H9 (cell line): ENCODE data around the gene CLEC1A. TPM values are rescaled to one million over a fixed set of nuclear protein-coding genes. Genes with fewer than 3 reads are reported as not detected.

Experiments used
- DNase-seq: peaks from one replicate; pipeline ENCODE4 v3.0.0-alpha.2; 2017
- H2AFZ ChIP-seq: one replicate; pipeline ENCODE4 v1.6.1; 2013; ENCODE audit warnings: mild to moderate bottlenecking, low read length, control low read depth, moderate library complexity
- H2AK5ac ChIP-seq: 2 replicates; pipeline ENCODE4 v1.6.1; 2013; ENCODE audit warnings: low read length, control low read depth, mixed read lengths; ENCODE audit not compliant: insufficient read length
- H2BK120ac ChIP-seq: one replicate; pipeline ENCODE4 v1.6.1; 2013; ENCODE audit warnings: low read depth, mild to moderate bottlenecking, low read length, control low read depth, inconsistent platforms; ENCODE audit not compliant: poor library complexity, severe bottlenecking
- H2BK12ac ChIP-seq: 2 replicates; pipeline ENCODE4 v1.6.1; 2013; ENCODE audit warnings: low read length, control low read depth, mixed read lengths, low read depth; ENCODE audit not compliant: insufficient read length
- H2BK15ac ChIP-seq: 2 replicates; pipeline ENCODE4 v1.6.1; 2013; ENCODE audit warnings: low read depth, low read length, control low read depth
- H2BK20ac ChIP-seq: one replicate; pipeline ENCODE4 v1.6.1; 2013; ENCODE audit warnings: low read depth, mild to moderate bottlenecking, low read length, control low read depth, inconsistent platforms; ENCODE audit not compliant: poor library complexity, severe bottlenecking
- H2BK5ac ChIP-seq: 2 replicates; pipeline ENCODE4 v1.6.1; 2013; ENCODE audit warnings: low read length, control low read depth, mixed read lengths; ENCODE audit not compliant: insufficient read length
- H3K14ac ChIP-seq: 2 replicates; pipeline ENCODE4 v1.6.1; 2013; ENCODE audit warnings: low read length, control low read depth; ENCODE audit not compliant: insufficient read depth
- H3K18ac ChIP-seq: 2 replicates; pipeline ENCODE4 v1.6.1; 2013; ENCODE audit warnings: low read depth, mild to moderate bottlenecking, mixed read lengths, low read length, control low read depth; ENCODE audit not compliant: insufficient read length
- H3K23ac ChIP-seq: 2 replicates; pipeline ENCODE4 v1.6.1; 2013; ENCODE audit warnings: low read length, control low read depth, mixed read lengths, low read depth; ENCODE audit not compliant: insufficient read length
- H3K23me2 ChIP-seq: 2 replicates; pipeline ENCODE4 v1.6.1; 2013; ENCODE audit warnings: low read depth, mild to moderate bottlenecking, mixed read lengths, low read length, control low read depth; ENCODE audit not compliant: insufficient read length, poor library complexity, severe bottlenecking
- H3K27ac ChIP-seq: 2 replicates; pipeline ENCODE4 v1.5.1; 2013; ENCODE audit warnings: low read length, control low read depth, mixed read lengths, low read depth; ENCODE audit not compliant: insufficient read length
- H3K27me3 ChIP-seq: 2 replicates; pipeline ENCODE4 v1.6.1; 2013; ENCODE audit warnings: low read length, control low read depth, inconsistent platforms; ENCODE audit not compliant: insufficient read depth
- H3K4ac ChIP-seq: 2 replicates; pipeline ENCODE4 v1.6.1; 2013; ENCODE audit warnings: low read depth, mild to moderate bottlenecking, control low read depth, inconsistent platforms, low read length, moderate library complexity
- H3K4me1 ChIP-seq: 2 replicates; pipeline ENCODE4 v1.6.1; 2013; ENCODE audit warnings: low read length, control low read depth, inconsistent platforms; ENCODE audit not compliant: insufficient read depth
- H3K4me2 ChIP-seq: 2 replicates; pipeline ENCODE4 v1.6.1; 2013; ENCODE audit warnings: low read length, control low read depth, mixed read lengths; ENCODE audit not compliant: insufficient read length, insufficient read depth
- H3K56ac ChIP-seq: 2 replicates; pipeline ENCODE4 v1.6.1; 2013; ENCODE audit warnings: low read depth, mild to moderate bottlenecking, mixed read lengths, low read length, control low read depth; ENCODE audit not compliant: insufficient read length
- H3K79me1 ChIP-seq: 2 replicates; pipeline ENCODE4 v1.6.1; 2013; ENCODE audit warnings: low read depth, mild to moderate bottlenecking, moderate library complexity, low read length, control low read depth, inconsistent platforms; ENCODE audit not compliant: insufficient read depth, poor library complexity, severe bottlenecking
- H3K79me2 ChIP-seq: 2 replicates; pipeline ENCODE4 v1.6.1; 2013; ENCODE audit warnings: low read length, control low read depth, inconsistent platforms; ENCODE audit not compliant: insufficient read depth
- H3K9ac ChIP-seq: 2 replicates; pipeline ENCODE4 v1.6.1; 2013; ENCODE audit warnings: low read length, control low read depth, mixed read lengths; ENCODE audit not compliant: insufficient read length; ENCODE audit errors: extremely low read depth
- H3K9me3 ChIP-seq: one replicate; pipeline ENCODE4 v1.6.1; 2013; ENCODE audit warnings: low read depth, low read length, inconsistent platforms; ENCODE audit not compliant: control insufficient read depth
- H3T11ph ChIP-seq: one replicate; pipeline ENCODE4 v1.6.1; 2013; ENCODE audit warnings: mild to moderate bottlenecking, low read length, control low read depth, inconsistent platforms
- H4K20me1 ChIP-seq: one replicate; pipeline ENCODE4 v1.6.1; 2013; ENCODE audit not compliant: control insufficient read depth, insufficient read length, insufficient read depth
- H4K5ac ChIP-seq: 2 replicates; pipeline ENCODE4 v1.6.1; 2013; ENCODE audit warnings: low read depth, mild to moderate bottlenecking, mixed read lengths, low read length, control low read depth; ENCODE audit not compliant: insufficient read length
- H4K8ac ChIP-seq: replicated peaks from 2 replicates; pipeline ENCODE4 v1.6.1; 2013; ENCODE audit warnings: low read length, control low read depth, mixed read lengths, low read depth; ENCODE audit not compliant: insufficient read length
- H4K91ac ChIP-seq: 2 replicates; pipeline ENCODE4 v1.6.1; 2013; ENCODE audit warnings: low read depth, mild to moderate bottlenecking, moderate library complexity, mixed read lengths, low read length, control low read depth; ENCODE audit not compliant: insufficient read length
- H3K27ac Mint-ChIP-seq, 3 experiments: 2 replicates in 2 of 3; 3 replicates in 1 of 3; pipeline ENCODE4 v1.8.0; 2020 to 2021; ENCODE audit warnings: mixed read lengths in 3 of 3, mild to moderate bottlenecking in 1 of 3, moderate library complexity in 1 of 3
- H3K27me3 Mint-ChIP-seq: 2 replicates; pipeline ENCODE4 v1.8.0; 2021; ENCODE audit warnings: low read depth, mild to moderate bottlenecking, moderate library complexity, mixed read lengths
- H3K36me3 Mint-ChIP-seq, 3 experiments: 2 replicates in 2 of 3; 3 replicates in 1 of 3; pipeline ENCODE4 v1.8.0; 2020 to 2021; ENCODE audit warnings: low read depth in 3 of 3, mixed read lengths in 3 of 3; ENCODE audit not compliant: insufficient read depth in 1 of 3
- H3K4me1 Mint-ChIP-seq, 2 experiments: 2 replicates each; pipeline ENCODE4 v1.8.0; 2020; ENCODE audit warnings: mixed read lengths in 2 of 2
- H3K4me3 Mint-ChIP-seq, 2 experiments: 2 replicates in 1 of 2; 3 replicates in 1 of 2; pipeline ENCODE4 v1.8.0; 2020 to 2021; ENCODE audit warnings: mild to moderate bottlenecking in 2 of 2, mixed read lengths in 2 of 2, moderate library complexity in 1 of 2
- H3K9me3 Mint-ChIP-seq, 2 experiments: 2 replicates in 1 of 2; 3 replicates in 1 of 2; pipeline ENCODE4 v1.8.0; 2020; ENCODE audit warnings: mild to moderate bottlenecking in 2 of 2, mixed read lengths in 2 of 2, moderate library complexity in 1 of 2
- CTCF ChIP-seq: fragments of 200-600 bp; sonication (generic); conservative IDR thresholded peaks from 3 replicates; pipeline ENCODE4 v1.8.0; 2021; ENCODE audit warnings: antibody characterized with exemption, mild to moderate bottlenecking
- WGBS: extraction: QIAGEN DNeasy Blood & Tissue Kit; methylation state at CpG from one replicate; pipeline ENCODE4 v1.1.7; 2013; ENCODE audit warnings: missing lambda C conversion rate, low lambda C conversion rate, mixed read lengths; ENCODE audit not compliant: insufficient read length; ENCODE audit errors: extremely low coverage; 5-methylcytosine and 5-hydroxymethylcytosine counted together
- total RNA-seq: library from RNA; stranded (reverse); gene quantifications from 2 replicates; pipeline ENCODE4 v1.2.1, GENCODE V29; 2021

CLEC1A gene
- total RNA-seq, 1 experiment from 2014 or later: not detected

- Histone ChIP-seq H4K20me1 (no peaks in the 10 kb centered on the region), H4K8ac (no peak overlapping the region), H3K4ac (no peak overlapping the region), H3K23me2 (no peaks in the 10 kb centered on the region), H3K79me1 (no peaks in the 10 kb centered on the region), H3K18ac (no peak overlapping the region), H3K4me1 (no peaks in the 10 kb centered on the region; the same call in 1 of the 2 replicates), H2BK120ac (no peak overlapping the region), H2BK5ac (no peak overlapping the region), H3K4me2 (no peak overlapping the region), H2BK12ac (no peak overlapping the region), H3K27me3 (no peaks in the 10 kb centered on the region), H2BK15ac (no peak overlapping the region), H3K14ac (no peak overlapping the region), H2AFZ (no peak overlapping the region), H3K9ac (no peak overlapping the region), H3K79me2 (no peaks in the 10 kb centered on the region), H3K23ac (no peak overlapping the region), H3K56ac (no peak overlapping the region), H3K27ac (no peak overlapping the region), H4K5ac (no peak overlapping the region), H2AK5ac (no peak overlapping the region), H3T11ph (no peak overlapping the region), H4K91ac (no peak overlapping the region), H3K9me3 (no peaks in the 10 kb centered on the region), H2BK20ac (no peak overlapping the region)
- Mint-ChIP-seq H3K27me3 (no peaks in the 10 kb centered on the region), H3K4me3 (no peak overlapping the region), H3K36me3 (no peaks in the 10 kb centered on the region), H3K9me3 (no peaks in the 10 kb centered on the region), H3K27ac (no peak overlapping the region), H3K4me1 (peaks cover 13 to 15% of the 10 kb centered on the region in 2 experiments)
- WGBS: no CpG with 5 or more reads among the region's 4 CpGs
- no peak for DNase-seq
- no peak for TF ChIP-seq CTCF
Observed at GRCh38 chr12:10094646-10095395, 4.0 kb downstream of the CLEC1A start.
